Left renal pelvis (tissue), 4 donors: ENCODE measurements around the gene HSDL2. TPM values are rescaled to one million over a fixed set of nuclear protein-coding genes. Genes with fewer than 3 reads are reported as not detected.
"Not testable (repeated sequence)": the region's sequence is repeated elsewhere in the genome, so short reads cannot be mapped to it uniquely, and the experiment has no call there.

ENCODE experiments used
- DNase-seq, 4 donors: peaks; one replicate each; pipeline ENCODE4 v3.0.0-alpha.2; 2013; ENCODE audit warnings: low read depth in 4 of 4, low spot score in 3 of 4
- polyA plus RNA-seq, 4 donors: library from polyadenylated mRNA; unstranded; fragments of 120-200 nt; gene quantifications; one replicate each; pipeline ENCODE4 v1.2.1, GENCODE V29; 2013; ENCODE audit not compliant: insufficient read length in 4 of 4

HSDL2 gene
- polyA plus RNA-seq, 4 donors = 43.0 to 120 (median 101) TPM

GRCh38 chr9:112391936-112392560, 12.1 kb downstream of the HSDL2 start:
- not testable (repeated sequence) for DNase-seq

GRCh38 chr9:112393146-112393545, 13.2 kb downstream of the HSDL2 start:
- not testable (repeated sequence) for DNase-seq

- DNase-seq = no peak
Observed at GRCh38 chr9:112396416-112396815, 16.5 kb downstream of the HSDL2 start.

GRCh38 chr9:112396872-112397271, 17.0 kb downstream of the HSDL2 start:
- no peak for DNase-seq

- DNase-seq = no peak
Observed at GRCh38 chr9:112401175-112401815, 21.4 kb downstream of the HSDL2 start.

GRCh38 chr9:112403614-112404201, 23.8 kb downstream of the HSDL2 start:
- DNase-seq = no peak

- DNase-seq = no peak
Observed at GRCh38 chr9:112404508-112404932, 24.6 kb downstream of the HSDL2 start.

GRCh38 chr9:112408275-112408674, 28.4 kb downstream of the HSDL2 start:
- DNase-seq = no peak

GRCh38 chr9:112408819-112409218, 28.9 kb downstream of the HSDL2 start:
- no peak for DNase-seq

GRCh38 chr9:112409758-112410157, 29.9 kb downstream of the HSDL2 start:
- no peak for DNase-seq

GRCh38 chr9:112411626-112412027, 31.7 kb downstream of the HSDL2 start:
- DNase-seq = no peak

GRCh38 chr9:112413728-112414127, 33.8 kb downstream of the HSDL2 start:
- DNase-seq = not testable (repeated sequence)

- DNase-seq = no peak
Observed at GRCh38 chr9:112420208-112420607, 40.3 kb downstream of the HSDL2 start.

- no peak for DNase-seq
Observed at GRCh38 chr9:112421771-112422222, 41.9 kb downstream of the HSDL2 start.

- DNase-seq = no peak
Observed at GRCh38 chr9:112422417-112423148, 42.7 kb downstream of the HSDL2 start.

- DNase-seq = no peak
Observed at GRCh38 chr9:112430006-112430522, 50.2 kb downstream of the HSDL2 start.

GRCh38 chr9:112433499-112434392, 53.8 kb downstream of the HSDL2 start:
- DNase-seq = no peak

- DNase-seq = no peak
Observed at GRCh38 chr9:112434487-112434886, 54.6 kb downstream of the HSDL2 start.

GRCh38 chr9:112437406-112437805, 57.5 kb downstream of the HSDL2 start:
- no peak for DNase-seq

GRCh38 chr9:112439171-112439570, 59.3 kb downstream of the HSDL2 start:
- DNase-seq = no peak
